Activated T-helper 2 cell treated with anti-CD3 and anti-CD28 coated beads, Interferon-gamma antibody, Interleukin-2, Interleukin-4, amounts not matched to agents 10 μg/mL and 5 μg/mL and 100 μg/mL, durations not matched to agents 14 hours and 24 hours and 36 hours (primary cell): ENCODE results near the gene APCDD1. TPM values are rescaled to one million over a fixed set of nuclear protein-coding genes. Genes with fewer than 3 reads are reported as not detected.

ENCODE experiments used
- DNase-seq: peaks from one replicate; pipeline ENCODE4 v3.0.0; 2021; ENCODE audit warnings: low spot score
- H3K27ac Mint-ChIP-seq: one replicate; pipeline ENCODE4 v1.8.0; 2021; ENCODE audit warnings: mixed read lengths
- H3K27me3 Mint-ChIP-seq: one replicate; pipeline ENCODE4 v1.8.0; 2021; ENCODE audit warnings: low read depth, mixed read lengths
- H3K36me3 Mint-ChIP-seq: one replicate; pipeline ENCODE4 v1.8.0; 2021; ENCODE audit warnings: low read depth, mixed read lengths
- H3K4me1 Mint-ChIP-seq: one replicate; pipeline ENCODE4 v1.8.0; 2021; ENCODE audit warnings: low read depth, mixed read lengths
- H3K4me3 Mint-ChIP-seq: one replicate; pipeline ENCODE4 v1.8.0; 2021; ENCODE audit warnings: low read depth, mild to moderate bottlenecking, moderate library complexity, mixed read lengths
- H3K9me3 Mint-ChIP-seq: one replicate; pipeline ENCODE4 v1.8.0; 2021; ENCODE audit warnings: mixed read lengths
- intact Hi-C: fragments of 100-400 bp; cut with micrococcal nuclease; formaldehyde crosslinking; loops from one replicate; pipeline ENCODE4 v1.15.1; 2023
- total RNA-seq: library from RNA; stranded (reverse); gene quantifications from 2 replicates; pipeline ENCODE4 v1.2.3, GENCODE V29; 2022

The APCDD1 gene
- total RNA-seq, 1 donor from 2014 or later, result not detected

GRCh38 chr18:10518595-10519255 is 64.3 kb downstream of the APCDD1 start:
- Mint-ChIP-seq H3K9me3 (no peaks in the 10 kb centered on the region), H3K4me1 (peaks cover 4% of the 10 kb centered on the region), H3K27me3 (peaks cover 45% of the 10 kb centered on the region), H3K27ac (no peak overlapping the region), H3K4me3 (no peak overlapping the region), H3K36me3 (no peaks in the 10 kb centered on the region)
- intact Hi-C loops, result no loop called here
- no peak for DNase-seq

DNA sequence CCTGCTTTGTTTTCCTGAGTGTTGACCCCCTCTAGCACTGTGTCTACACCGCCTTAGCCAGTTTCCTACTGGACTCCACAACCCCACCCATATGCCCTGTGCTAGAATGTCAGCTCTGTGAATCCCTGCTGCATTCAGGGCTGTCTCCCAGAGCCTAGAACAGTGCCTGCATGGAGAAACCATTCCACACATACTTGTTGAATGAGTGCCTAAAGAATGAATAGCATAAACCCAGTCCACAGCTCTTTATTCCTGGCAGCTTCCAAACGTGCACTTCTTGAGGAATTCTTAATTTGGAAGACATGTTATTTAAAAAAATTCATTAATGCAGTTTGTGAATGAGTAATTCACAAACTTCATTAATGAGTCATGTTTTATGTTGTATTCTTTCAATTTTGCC is 64.9 kb downstream of the APCDD1 start:
- Mint-ChIP-seq H3K4me3 (no peak overlapping the region), H3K9me3 (no peaks in the 10 kb centered on the region), H3K27ac (no peak overlapping the region), H3K4me1 (peaks cover 8% of the 10 kb centered on the region), H3K27me3 (peaks cover 40% of the 10 kb centered on the region), H3K36me3 (no peaks in the 10 kb centered on the region)
- intact Hi-C loops, result no loop called here
- no peak for DNase-seq

GRCh38 chr18:10519999-10520935 is 65.8 kb downstream of the APCDD1 start:
- Mint-ChIP-seq H3K4me1 (peaks cover 17% of the 10 kb centered on the region), H3K27me3 (peaks cover 38% of the 10 kb centered on the region), H3K27ac (no peak overlapping the region), H3K36me3 (no peaks in the 10 kb centered on the region), H3K9me3 (no peaks in the 10 kb centered on the region), H3K4me3 (no peak overlapping the region)
- DNase-seq, result peak; percentile 24
- intact Hi-C loops, result loop anchor here (1.0 to 10.0 kb wide), 3 partner anchors 125 to 645 kb away; no protein-coding TSS in a partner anchor

DNA sequence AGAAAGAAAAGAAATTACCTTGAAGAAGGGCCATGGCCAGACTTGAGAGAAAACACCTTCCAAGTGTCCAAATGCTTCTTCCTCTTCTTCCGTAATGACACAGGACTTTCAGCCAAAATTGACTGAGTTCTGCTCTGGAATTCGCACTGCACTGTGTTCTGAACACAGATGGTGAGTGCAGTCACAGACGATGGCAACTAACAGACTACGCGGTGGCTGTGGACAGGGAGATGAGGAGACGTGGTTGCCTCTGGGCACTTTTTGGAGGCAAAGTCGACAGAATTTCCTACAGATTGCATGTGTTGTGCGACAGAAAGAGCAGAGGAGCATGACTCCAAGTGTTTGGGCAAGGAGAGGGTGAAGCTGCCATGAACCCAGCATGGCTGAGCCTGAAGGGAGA is 67.1 kb downstream of the APCDD1 start:
- DNase-seq, result no peak
- no peaks in the 10 kb centered on the region for H3K9me3 Mint-ChIP-seq
- intact Hi-C loops, result loop anchor here (10.0 kb wide), 2 partner anchors 127 to 647 kb away; no protein-coding TSS in a partner anchor
- no peaks in the 10 kb centered on the region for H3K36me3 Mint-ChIP-seq
- H3K27me3 Mint-ChIP-seq, result peaks cover 29% of the 10 kb centered on the region
- no peak overlapping the region for H3K27ac Mint-ChIP-seq
- H3K4me3 Mint-ChIP-seq, result no peak overlapping the region
- peaks cover 19% of the 10 kb centered on the region for H3K4me1 Mint-ChIP-seq

DNA sequence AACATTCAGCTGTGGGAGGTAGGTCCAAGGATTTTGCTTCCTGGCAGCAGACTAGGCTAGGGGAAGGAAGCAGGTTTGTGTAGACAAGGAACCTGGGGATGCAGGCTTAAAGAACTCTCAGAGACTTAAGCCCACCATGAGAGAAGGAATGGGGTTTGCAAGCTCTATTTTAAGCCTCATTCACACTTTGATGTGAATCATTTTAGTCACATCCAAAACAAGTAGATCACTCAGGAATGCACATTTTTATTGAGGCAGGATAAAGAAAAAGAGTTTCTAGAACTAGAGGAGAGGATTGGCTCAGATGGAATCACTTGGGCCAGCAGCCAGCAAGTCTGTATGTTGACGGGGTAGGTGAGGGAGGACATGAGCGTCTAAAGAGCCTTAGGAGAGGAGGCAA is 68.1 kb downstream of the APCDD1 start:
- Mint-ChIP-seq H3K27me3 (peaks cover 26% of the 10 kb centered on the region), H3K4me1 (peaks cover 25% of the 10 kb centered on the region), H3K36me3 (peaks cover 3% of the 10 kb centered on the region), H3K9me3 (no peaks in the 10 kb centered on the region), H3K4me3 (no peak overlapping the region), H3K27ac (no peak overlapping the region)
- no peak for DNase-seq
- intact Hi-C loops, result loop anchor here (10.0 kb wide), 2 partner anchors 128 to 648 kb away; no protein-coding TSS in a partner anchor

- Mint-ChIP-seq H3K36me3 (peaks cover 3% of the 10 kb centered on the region), H3K27me3 (peaks cover 24% of the 10 kb centered on the region), H3K27ac (no peak overlapping the region), H3K4me1 (peaks cover 31% of the 10 kb centered on the region), H3K9me3 (no peaks in the 10 kb centered on the region), H3K4me3 (no peak overlapping the region)
- intact Hi-C loops, result loop anchor here (10.0 kb wide), 2 partner anchors 129 to 649 kb away; no protein-coding TSS in a partner anchor
- DNase-seq, result no peak
Measured at GRCh38 chr18:10523544-10523943, 69.1 kb downstream of the APCDD1 start.

DNA sequence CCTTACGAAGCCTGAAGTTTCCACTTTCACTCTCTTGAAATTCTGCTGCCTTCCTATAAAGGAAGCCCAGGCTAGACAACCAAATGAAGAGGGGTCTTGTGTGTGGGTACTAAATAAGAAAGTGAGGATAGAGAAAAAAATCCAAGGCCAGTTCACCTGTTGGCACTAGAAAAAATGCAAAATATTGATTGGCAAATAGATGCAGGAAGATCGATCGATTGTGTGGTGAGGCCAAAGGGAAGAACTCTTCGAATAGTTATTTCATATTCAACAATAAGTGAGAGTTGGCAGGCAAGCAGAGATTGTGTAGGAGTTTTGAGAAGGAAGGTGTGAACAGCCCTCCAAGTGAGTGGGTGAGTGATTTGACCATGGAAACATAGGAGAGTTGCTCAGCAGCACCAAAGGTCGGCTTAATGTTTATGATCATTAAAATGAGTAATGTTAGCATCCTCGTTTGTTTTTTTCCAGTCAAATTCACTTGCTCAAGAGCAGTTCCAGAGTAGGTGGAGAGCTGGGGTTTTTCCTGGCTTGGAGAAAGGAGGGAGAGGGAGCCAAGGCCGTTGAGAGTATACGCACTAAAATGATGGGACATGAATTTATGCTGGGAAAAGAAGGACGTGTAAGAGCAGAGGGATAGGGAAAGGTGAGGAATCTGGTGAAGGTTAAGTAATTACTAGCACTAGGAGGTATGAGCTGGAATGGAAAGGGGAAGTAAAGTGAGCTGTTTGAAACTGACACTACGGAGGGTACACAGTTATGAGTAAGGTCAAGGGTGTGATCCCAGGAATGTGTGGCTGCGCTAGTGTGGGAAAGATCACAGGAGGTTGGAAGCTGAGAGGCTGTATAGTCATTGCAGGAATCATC is 70.3 kb downstream of the APCDD1 start:
- peak overlapping the region; percentile 88 for H3K27ac Mint-ChIP-seq
- H3K4me1 Mint-ChIP-seq, result peaks cover 39% of the 10 kb centered on the region
- H3K9me3 Mint-ChIP-seq, result no peaks in the 10 kb centered on the region
- H3K36me3 Mint-ChIP-seq, result peaks cover 3% of the 10 kb centered on the region
- peak overlapping the region; percentile 97 for H3K4me3 Mint-ChIP-seq
- DNase-seq, result no peak
- H3K27me3 Mint-ChIP-seq, result peaks cover 13% of the 10 kb centered on the region
- intact Hi-C loops, result loop anchor here (2.0 to 10.0 kb wide), 6 partner anchors 130 to 1917 kb away; partner anchors contain the start of genes RAB12, RALBP1 and VAPA

GRCh38 chr18:10525371-10525691 is 70.9 kb downstream of the APCDD1 start:
- Mint-ChIP-seq H3K27ac (peak overlapping the region; percentile 88), H3K36me3 (peaks cover 8% of the 10 kb centered on the region), H3K27me3 (peaks cover 12% of the 10 kb centered on the region), H3K4me1 (peaks cover 41% of the 10 kb centered on the region), H3K9me3 (no peaks in the 10 kb centered on the region), H3K4me3 (peak overlapping the region; percentile 97)
- intact Hi-C loops, result loop anchor here (2.0 to 10.0 kb wide), 6 partner anchors 131 to 1918 kb away; partner anchors contain the start of genes RAB12, RALBP1 and VAPA
- DNase-seq, result no peak

GRCh38 chr18:10525697-10526560 is 71.5 kb downstream of the APCDD1 start, which contains the start of gene NAPG:
Gene NAPG, plus strand, starts transcription at chr18:10526027. Its CDS starts 76 bp downstream, at chr18:10526103.
- H3K9me3 Mint-ChIP-seq, result no peaks in the 10 kb centered on the region
- intact Hi-C loops, result loop anchor here (1.0 to 10.0 kb wide), 7 partner anchors 27 to 1919 kb away; partner anchors contain the start of genes RAB12, RALBP1 and VAPA
- H3K4me1 Mint-ChIP-seq, result peaks cover 46% of the 10 kb centered on the region
- H3K27me3 Mint-ChIP-seq, result peaks cover 12% of the 10 kb centered on the region
- H3K36me3 Mint-ChIP-seq, result peaks cover 9% of the 10 kb centered on the region
- DNase-seq, result peak; percentile 91
- H3K27ac Mint-ChIP-seq, result peak within 1 kb of the TSS; percentile 98
- peak within 1 kb of the TSS; percentile 97 for H3K4me3 Mint-ChIP-seq

DNA sequence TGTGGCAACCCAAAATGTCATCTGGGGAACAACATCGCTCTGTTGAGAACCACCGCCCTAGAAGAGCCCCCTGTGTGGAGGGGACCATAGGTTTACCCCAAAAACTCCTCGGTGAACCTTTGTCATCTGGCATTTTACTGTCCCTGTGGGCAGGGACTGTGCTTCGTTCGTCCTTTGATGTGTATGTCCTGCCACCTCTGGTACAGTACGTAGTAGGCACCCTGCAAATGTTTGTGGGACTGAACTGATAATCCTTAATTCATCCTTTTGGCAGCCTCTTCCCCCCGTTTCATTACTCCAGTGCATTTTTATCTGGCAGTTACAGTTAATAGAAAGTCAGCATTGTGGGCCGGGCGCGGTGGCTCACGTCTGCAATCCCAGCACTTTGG is 72.1 kb downstream of the APCDD1 start:
- H3K4me1 Mint-ChIP-seq, result peaks cover 46% of the 10 kb centered on the region
- H3K27ac Mint-ChIP-seq, result peak overlapping the region; percentile 78
- intact Hi-C loops, result loop anchor here (1.0 to 10.0 kb wide), 6 partner anchors 27 to 1919 kb away; partner anchors contain the start of genes RAB12, RALBP1 and VAPA
- peak overlapping the region; percentile 87 for H3K4me3 Mint-ChIP-seq
- no peak for DNase-seq
- no peaks in the 10 kb centered on the region for H3K9me3 Mint-ChIP-seq
- peaks cover 9% of the 10 kb centered on the region for H3K36me3 Mint-ChIP-seq
- peaks cover 11% of the 10 kb centered on the region for H3K27me3 Mint-ChIP-seq

GRCh38 chr18:10528439-10528838 is 74.0 kb downstream of the APCDD1 start:
- Mint-ChIP-seq H3K9me3 (no peaks in the 10 kb centered on the region), H3K36me3 (peaks cover 16% of the 10 kb centered on the region), H3K4me3 (no peak overlapping the region), H3K27ac (peak overlapping the region; percentile 10), H3K4me1 (peaks cover 48% of the 10 kb centered on the region), H3K27me3 (no peaks in the 10 kb centered on the region)
- intact Hi-C loops, result loop anchor here (5.0 to 10.0 kb wide), 5 partner anchors 134 to 1921 kb away; partner anchors contain the start of genes RAB12, RALBP1 and VAPA
- no peak for DNase-seq
